GM19193 (cell line): ENCODE results near the gene RTF1.

Source experiments
- POLR2A ChIP-seq: IDR thresholded peaks from 4 replicates; pipeline ENCODE4 v1.6.1; 2011; ENCODE audit not compliant: insufficient read depth, insufficient read length; ENCODE audit errors: extremely low read depth

The RTF1 gene

DNA sequence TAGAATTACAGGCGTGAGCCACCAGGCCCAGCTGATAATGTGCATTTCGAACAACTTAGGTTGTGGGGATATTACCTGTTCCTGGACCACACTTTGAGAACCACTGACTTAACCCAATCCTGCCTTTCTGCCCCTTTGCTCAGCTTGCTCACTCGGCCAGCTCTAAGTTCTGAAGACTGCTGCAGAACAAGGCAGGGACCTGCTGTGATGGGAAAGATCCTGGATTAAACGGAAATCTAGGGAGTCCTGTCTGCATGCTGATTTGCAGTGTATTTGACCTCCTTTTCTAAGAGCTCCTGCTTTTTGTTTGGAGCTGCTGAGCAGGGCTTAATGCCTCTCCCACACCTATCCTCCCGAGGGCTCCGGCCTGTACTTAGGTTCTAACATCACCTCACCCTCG is 93.8 kb downstream of the RTF1 start:
- no peak for TF ChIP-seq POLR2A

DNA sequence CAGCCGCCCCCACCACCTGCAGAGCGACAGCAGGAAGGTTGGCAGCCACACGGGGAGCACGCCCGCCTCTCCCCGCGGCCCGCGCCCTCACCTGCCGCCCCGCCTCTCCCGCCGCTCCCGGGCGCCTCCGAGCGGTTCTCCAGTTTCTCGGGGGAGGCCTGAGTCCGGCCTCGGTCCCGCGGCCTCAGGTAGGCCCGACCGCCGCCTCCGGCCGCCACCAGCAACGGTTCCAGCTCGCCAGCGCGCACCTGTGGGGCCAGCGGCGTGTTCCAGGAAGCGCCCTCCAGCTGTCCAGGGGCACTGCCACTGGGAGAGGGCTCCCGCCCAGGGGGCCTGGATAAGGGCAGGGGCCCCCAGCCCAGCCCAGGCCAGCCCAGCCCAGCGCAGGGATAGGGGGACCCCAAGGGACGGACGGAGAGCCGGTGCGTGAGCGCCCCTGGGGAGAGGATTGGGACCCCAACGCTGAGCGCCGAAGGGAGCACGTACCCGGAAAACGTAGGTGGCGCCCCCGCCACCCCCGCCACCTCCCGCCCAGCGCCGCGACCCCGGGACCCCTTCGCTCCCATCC is 94.5 kb downstream of the RTF1 start:
- TF ChIP-seq POLR2A = no peak

DNA sequence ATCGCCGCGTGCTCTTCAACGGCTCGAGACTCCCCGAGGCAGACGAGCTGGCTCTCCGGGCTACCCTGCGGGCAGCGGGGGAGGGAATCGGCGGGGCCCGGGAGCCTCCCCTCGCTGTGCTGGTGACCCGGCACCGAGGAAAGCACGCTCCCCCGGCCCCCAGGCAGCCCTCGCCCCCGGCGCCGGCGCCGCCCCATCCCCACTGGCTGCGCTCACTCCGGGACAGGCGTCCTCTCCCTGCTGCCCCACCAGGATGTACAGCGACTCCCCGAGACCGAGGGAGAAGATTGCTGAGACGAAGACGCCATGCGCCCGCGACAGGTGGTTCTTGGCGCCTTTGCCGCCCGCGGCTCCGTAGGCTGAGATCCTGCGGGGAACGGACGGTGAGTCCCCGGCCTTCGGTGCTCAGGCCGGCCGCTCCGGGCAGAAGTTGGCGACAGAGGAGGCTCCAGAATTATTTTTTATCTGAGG is 95.0 kb downstream of the RTF1 start:
- no peak for TF ChIP-seq POLR2A

DNA sequence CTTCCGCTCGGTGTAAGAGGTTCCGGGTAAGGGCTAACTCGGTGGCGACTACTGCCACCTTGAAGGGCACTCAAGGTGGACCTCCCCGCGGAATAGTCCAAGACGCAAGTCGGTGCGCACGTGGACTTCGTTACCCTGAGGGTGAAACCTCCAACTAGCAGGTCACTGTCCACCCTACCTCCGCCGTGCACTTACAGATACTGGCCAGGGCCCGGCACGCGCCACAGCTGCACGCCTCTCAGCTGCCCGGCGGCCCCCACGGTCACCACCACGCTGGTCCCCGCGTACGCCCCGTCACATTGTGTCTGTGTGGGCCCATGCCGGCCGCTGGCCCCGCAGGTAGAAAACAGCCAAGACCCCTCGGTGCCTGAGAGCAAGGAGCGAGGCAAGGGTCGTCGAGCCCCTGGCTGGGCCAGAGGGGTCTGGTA is 95.6 kb downstream of the RTF1 start:
- TF ChIP-seq POLR2A = no peak

DNA sequence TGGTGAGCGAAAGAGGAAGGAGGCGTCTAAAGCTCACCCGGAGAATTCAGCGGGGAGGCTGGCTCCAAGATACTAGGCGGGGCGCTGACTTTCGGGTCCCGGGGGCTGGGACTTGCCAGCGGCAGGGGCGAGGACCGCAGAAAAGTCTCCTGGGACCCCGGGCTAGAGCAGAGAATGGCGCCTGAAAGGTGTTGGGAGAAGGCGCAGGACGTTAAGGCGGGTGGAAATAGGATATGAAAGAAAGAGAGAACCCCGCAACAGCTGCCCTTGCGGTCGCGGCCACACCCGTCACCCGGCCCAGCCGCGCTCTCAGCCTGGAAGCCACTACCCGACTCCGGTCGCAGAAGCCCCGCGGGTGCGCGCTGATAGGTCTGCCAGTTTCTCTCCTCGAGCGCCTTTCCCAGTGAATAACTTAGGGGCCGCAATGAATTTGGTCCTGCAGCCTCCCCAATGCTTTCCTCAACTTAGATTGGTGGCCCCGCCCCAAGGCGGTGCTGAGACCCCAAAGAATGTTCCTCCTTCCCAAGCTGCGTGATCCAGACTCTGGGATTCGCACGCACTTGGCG is 96.1 kb downstream of the RTF1 start:
- TF ChIP-seq POLR2A = no peak

DNA sequence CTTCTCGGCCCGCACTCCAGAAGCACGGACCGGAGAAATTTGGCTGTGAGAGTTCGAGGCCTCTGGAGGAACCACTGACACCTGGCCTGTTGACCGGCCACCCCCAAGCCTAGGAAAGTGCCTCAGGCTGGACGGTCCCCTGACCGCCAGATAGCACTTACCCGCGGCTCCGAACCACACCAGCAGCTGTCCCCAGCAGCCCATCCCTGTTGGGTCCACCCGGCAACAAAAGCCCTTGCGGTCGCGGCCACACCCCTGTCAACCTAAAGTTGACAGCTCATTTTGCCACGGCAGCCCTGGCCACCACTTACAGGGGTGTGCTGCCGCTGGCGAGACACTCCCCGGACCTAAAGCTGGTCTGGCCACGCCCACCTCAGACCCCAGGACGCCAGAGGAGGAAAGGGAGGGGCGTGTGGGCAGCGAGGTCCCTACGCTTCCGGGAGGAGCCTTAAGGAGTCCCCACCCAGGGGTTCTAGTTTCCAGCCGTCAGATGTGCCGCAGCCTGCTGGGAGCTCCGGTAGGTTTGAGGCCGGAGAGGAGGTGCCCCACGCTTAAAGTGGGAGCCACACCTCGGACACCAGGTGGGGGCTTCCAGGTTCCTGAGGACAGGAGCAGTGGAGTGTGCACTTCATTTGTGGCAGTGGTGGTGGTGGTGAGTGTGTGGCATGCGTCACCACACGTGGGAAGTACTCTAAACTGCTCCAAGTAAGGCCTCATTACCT is 96.8 kb downstream of the RTF1 start, which contains the start of gene LTK:
TSS of gene LTK (minus strand) at position 322 of the 722 bp plus-strand sequence. CDS start at position 204, 118 bp downstream.
- TF ChIP-seq POLR2A = no peak

DNA sequence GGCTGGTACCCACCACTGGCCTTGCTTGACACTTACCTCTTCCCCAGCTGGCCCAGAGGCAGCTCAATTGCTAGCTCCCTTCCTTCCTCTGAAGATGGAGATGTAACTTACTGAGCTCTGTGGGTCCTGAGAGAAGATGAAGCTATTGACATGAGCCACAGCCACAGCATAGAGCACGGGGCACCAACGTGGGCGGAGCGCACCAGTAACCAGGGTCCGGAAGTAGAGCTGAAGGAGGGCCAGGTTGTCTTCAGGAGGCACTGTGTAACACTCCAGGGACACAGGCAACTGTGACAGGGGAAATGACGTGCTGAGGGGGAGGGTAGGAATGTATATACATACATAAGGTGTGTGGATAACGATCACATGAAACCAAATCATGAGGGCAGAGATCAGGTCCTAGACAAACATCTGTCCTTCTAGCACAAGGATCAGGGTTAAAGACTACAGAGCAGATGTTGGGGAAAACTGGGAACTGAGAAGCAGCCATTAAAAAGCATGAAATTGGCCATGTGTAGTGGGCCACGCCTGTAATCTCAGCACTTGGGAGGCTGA is 101.1 kb downstream of the RTF1 start:
- no peak for TF ChIP-seq POLR2A

DNA sequence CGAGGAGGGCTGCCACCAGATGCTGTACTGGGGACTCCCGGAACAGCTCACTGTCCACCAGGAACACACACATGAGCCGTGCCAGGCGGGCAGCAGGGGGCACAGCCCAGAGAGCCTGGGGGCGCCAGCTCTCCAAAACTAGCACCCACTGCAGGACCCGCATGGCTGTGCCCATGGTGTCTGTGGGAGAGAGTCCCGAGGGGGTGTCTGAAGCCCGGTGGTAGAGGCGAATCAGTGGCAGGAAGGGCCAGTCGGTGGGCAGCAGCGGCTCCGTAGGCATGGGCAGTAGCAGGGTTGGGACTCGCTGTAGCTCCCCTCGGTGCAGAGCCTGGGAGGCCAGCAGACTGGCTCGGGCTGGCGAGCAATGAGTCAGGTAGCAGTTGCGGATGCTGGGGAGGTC is 103.7 kb downstream of the RTF1 start:
- TF ChIP-seq POLR2A = no peak

DNA sequence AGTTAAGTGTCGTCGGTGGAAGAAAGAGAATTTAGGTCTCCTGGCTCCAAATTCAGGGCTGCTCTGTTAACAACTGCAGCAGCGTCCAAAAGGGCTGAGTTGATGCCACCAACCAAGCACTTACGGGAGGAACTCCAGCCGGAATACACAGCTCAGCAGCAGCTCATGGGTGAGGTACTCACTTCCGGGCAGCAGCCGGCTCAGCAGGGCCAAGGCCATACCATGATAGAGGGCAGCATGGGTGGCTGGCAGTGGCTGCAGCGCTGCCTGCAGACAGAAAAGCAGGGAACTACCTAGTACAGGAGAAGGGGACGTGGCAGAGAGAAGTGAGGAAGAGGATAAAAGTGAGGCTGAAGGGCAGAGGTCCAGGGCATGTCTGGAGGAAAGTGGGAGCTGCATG is 104.7 kb downstream of the RTF1 start:
- TF ChIP-seq POLR2A = no peak

DNA sequence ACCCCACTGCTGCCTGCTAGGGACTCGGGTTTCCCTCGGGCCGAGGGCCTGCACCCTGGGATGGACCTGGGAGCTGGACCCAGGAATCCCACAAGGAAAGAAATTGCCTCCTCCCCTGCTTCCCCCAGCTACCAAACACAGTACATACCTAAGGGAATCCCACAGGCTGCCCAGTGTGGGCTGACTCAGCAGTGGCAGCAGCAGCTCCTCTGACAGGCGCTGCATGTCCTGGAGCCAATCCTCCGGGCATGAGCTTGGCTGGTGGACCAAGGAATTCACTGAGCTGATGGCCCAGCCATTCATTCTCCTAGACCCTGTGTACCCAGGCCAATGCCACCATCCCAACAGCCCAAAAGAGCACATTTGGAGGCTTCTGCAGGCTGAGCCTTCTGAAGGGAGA is 106.2 kb downstream of the RTF1 start:
- TF ChIP-seq POLR2A = no peak

DNA sequence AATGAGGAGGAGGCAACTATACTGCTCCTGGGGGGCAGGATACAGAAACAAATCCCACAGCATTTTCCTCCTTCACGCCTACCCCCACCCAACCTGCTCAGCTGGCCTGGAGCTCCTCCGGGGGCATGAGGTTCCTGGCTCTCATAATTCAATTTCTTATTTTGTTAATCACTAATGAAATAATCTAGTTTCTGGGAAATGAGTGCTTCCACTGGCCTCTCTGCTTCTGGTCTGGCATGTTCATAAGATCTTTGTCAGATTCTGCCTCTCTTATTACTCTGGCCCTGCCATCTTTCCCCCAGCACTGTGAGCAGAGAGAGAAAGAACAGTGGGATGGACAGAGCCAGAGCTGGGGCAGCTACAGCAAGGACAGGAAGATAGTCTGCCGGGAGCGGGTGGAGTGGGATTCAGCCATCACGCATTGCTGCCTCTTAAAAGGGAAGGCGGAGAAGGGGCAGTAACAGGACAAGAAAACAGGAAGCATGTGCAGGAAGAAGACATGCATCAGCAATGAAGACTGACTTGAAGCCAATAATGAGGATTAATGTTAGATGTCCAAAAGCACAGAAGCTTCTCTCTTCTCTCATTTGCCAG is 113.6 kb downstream of the RTF1 start:
- no peak for TF ChIP-seq POLR2A
